Pulmonary artery endothelial cell (primary cell): ENCODE measurements around the gene UPK1B. TPM values are rescaled to one million over a fixed set of nuclear protein-coding genes. Genes with fewer than 3 reads are reported as not detected.

Experiments used
- DNase-seq: peaks from one replicate; pipeline ENCODE4 v3.0.0-alpha.2; 2011; ENCODE audit warnings: low read depth, low spot score
- total RNA-seq: library from RNA; depleted of rRNA; stranded (reverse); fragments of >200 nt; gene quantifications from 2 replicates; pipeline ENCODE4 v1.2.3, GENCODE V29; 2014

The UPK1B gene
- total RNA-seq, 1 donor from 2014 or later = not detected

GRCh38 chr3:119175872-119176756, 2.7 kb downstream of the UPK1B start:
- DNase-seq = no peak

- no peak for DNase-seq
Observed at GRCh38 chr3:119176778-119177177, 3.4 kb downstream of the UPK1B start.

GRCh38 chr3:119177321-119177720, 3.9 kb downstream of the UPK1B start:
- DNase-seq = no peak

- no peak for DNase-seq
Observed at GRCh38 chr3:119181765-119182164, 8.4 kb downstream of the UPK1B start.

GRCh38 chr3:119184111-119184510, 10.7 kb downstream of the UPK1B start:
- DNase-seq = no peak

GRCh38 chr3:119184796-119185570, 11.6 kb downstream of the UPK1B start:
- no peak for DNase-seq

GRCh38 chr3:119187266-119187665, 13.9 kb downstream of the UPK1B start:
- DNase-seq = no peak

- DNase-seq = no peak
Observed at GRCh38 chr3:119191800-119192199, 18.4 kb downstream of the UPK1B start.

GRCh38 chr3:119194237-119195150, 21.1 kb downstream of the UPK1B start:
- no peak for DNase-seq

- no peak for DNase-seq
Observed at GRCh38 chr3:119195151-119195476, 21.7 kb downstream of the UPK1B start.

GRCh38 chr3:119195911-119196310, 22.5 kb downstream of the UPK1B start:
- DNase-seq = no peak

- DNase-seq = no peak
Observed at GRCh38 chr3:119205209-119205608, 31.8 kb downstream of the UPK1B start.

GRCh38 chr3:119205685-119206084, 32.3 kb downstream of the UPK1B start:
- no peak for DNase-seq

- DNase-seq = no peak
Observed at GRCh38 chr3:119206611-119207511, 33.5 kb downstream of the UPK1B start.

GRCh38 chr3:119207512-119207875, 34.1 kb downstream of the UPK1B start:
- DNase-seq = no peak

GRCh38 chr3:119211193-119211592, 37.8 kb downstream of the UPK1B start:
- no peak for DNase-seq

- DNase-seq = no peak
Observed at GRCh38 chr3:119211803-119212202, 38.4 kb downstream of the UPK1B start.

GRCh38 chr3:119219069-119219468, 45.7 kb downstream of the UPK1B start:
- DNase-seq = no peak

GRCh38 chr3:119220198-119220597, 46.8 kb downstream of the UPK1B start:
- DNase-seq = no peak

GRCh38 chr3:119220970-119221667, 47.7 kb downstream of the UPK1B start:
- no peak for DNase-seq
